Limb (tissue), 2 donors: ENCODE results near the gene ZNF529.

ENCODE experiments used
- DNase-seq, 2 donors: peaks; one replicate each; pipeline ENCODE4 v3.0.0-alpha.2; 2016; ENCODE audit errors: extremely low spot score in 2 of 2

ZNF529 gene

DNA sequence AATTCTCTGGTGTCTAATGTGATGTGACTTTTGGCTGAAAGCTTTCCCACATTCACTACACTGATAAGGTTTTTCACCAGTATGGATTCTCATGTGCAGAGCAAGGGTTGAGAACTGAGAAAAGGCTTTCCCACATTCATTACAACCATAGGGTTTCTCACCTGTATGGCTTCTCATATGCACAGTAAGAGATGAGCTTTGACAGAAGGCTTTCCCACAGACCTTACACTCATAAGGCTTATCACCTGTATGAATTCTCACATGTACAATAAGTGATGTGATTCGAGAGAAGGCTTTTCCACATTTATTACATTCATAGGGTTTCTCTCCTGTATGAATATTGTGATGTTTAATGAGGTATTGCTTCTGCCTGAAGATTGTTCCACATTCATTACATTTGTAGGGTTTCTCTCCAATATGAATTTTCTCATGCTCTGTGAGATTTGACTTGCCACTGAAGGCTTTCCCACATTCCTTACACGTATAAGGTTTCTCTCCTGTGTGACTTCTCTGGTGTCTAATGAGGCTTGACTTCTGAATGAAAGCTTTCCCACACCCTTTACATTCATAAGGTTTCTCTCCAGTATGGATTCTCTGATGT, 59.0 kb downstream of the ZNF529 start:
- no peak for DNase-seq

DNA sequence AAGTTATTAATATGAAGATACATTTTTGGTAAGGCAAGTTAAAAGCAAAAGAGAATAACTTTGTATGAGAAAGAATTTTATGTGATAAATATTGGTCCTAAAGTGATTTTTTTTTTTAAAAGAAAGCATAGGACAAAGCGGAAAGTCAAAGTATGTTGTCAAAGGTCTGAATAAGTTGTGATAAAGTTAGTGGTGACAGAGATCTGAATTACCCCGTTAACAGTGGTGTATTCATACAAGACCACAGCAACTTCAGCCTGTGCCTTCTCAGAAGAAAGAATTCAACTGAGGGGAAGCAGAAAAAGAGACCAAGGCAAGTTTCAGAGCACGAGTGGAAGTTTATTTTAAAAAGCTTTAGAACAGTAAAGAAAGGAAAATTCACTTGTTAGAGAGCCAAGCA, 64.8 kb downstream of the ZNF529 start:
- DNase-seq = no peak

GRCh38 chr19:36501973-36502372, 71.1 kb downstream of the ZNF529 start:
- DNase-seq = no peak

DNA sequence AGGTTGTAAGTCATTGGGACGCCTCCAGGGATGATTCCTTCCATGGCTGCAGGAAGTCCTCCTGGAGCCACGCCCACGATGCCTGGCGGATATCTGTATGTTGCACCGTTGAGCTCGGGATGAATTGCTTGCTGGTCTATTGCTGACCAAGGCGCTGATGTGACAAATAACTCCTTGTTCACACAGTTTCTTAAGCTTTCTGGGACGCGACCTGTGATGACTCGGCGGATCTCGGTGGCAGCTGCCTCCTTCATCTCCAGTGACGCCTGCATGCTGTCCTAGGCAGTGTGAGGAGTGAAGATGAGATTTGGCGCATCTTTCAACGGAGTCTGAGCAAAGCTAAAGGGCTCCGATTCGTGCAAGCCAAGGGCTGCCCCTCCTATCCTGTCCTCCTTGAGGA, 76.1 kb downstream of the ZNF529 start:
- DNase-seq = no peak
